Astrocyte of the spinal cord (primary cell): ENCODE results near the gene MAP7.

Experiments
- DNase-seq: peaks from one replicate; pipeline ENCODE4 v3.0.0; 2011; ENCODE audit warnings: low read depth, low spot score
- H3K4me3 ChIP-seq: 2 replicates; pipeline ENCODE4 v1.5.1; 2011; ENCODE audit warnings: low read depth, mild to moderate bottlenecking, low read length, moderate library complexity
- CTCF ChIP-seq: IDR thresholded peaks from 2 replicates; pipeline ENCODE4 v1.5.1; 2012; ENCODE audit warnings: low read depth, mild to moderate bottlenecking, low read length, inconsistent platforms
- in situ Hi-C: cut with HindIII; loops from 2 replicates; pipeline ENCODE4 v1.10.0; 2017; ENCODE audit warnings: low sequenced_read_pairs

The MAP7 gene

GRCh38 chr6:136544326-136544725 is 5.9 kb downstream of the MAP7 start:
- no peak for DNase-seq
- in situ Hi-C loops, result no loop called here
- no peak for TF ChIP-seq CTCF
- H3K4me3 ChIP-seq, result no peak overlapping the region

- in situ Hi-C loops, result no loop called here
- no peak for TF ChIP-seq CTCF
- H3K4me3 ChIP-seq, result no peak overlapping the region
- no peak for DNase-seq
These were observed 8.8 kb downstream of the MAP7 start for GRCh38 chr6:136541395-136541794.

GRCh38 chr6:136539967-136540652 is 10.1 kb downstream of the MAP7 start:
- H3K4me3 ChIP-seq, result no peak overlapping the region
- no peak for DNase-seq
- no peak for TF ChIP-seq CTCF
- in situ Hi-C loops, result no loop called here

- no peak overlapping the region for H3K4me3 ChIP-seq
- in situ Hi-C loops, result no loop called here
- TF ChIP-seq CTCF, result no peak
- no peak for DNase-seq
These were observed 11.4 kb downstream of the MAP7 start for GRCh38 chr6:136538836-136539235.

- H3K4me3 ChIP-seq, result no peak overlapping the region
- no peak for DNase-seq
- TF ChIP-seq CTCF, result no peak
- in situ Hi-C loops, result no loop called here
These were observed 14.2 kb downstream of the MAP7 start for GRCh38 chr6:136535880-136536650.

GRCh38 chr6:136535017-136535765 is 15.0 kb downstream of the MAP7 start:
- no peak for TF ChIP-seq CTCF
- no peak overlapping the region for H3K4me3 ChIP-seq
- DNase-seq, result no peak
- in situ Hi-C loops, result no loop called here
